AG04450 (cell line): ENCODE measurements around the gene NF2. TPM values are rescaled to one million over a fixed set of nuclear protein-coding genes. Genes with fewer than 3 reads are reported as not detected.

Source experiments
- CTCF ChIA-PET: fragments of 300-600, 350-600 bp; formaldehyde crosslinking; extraction: SDS; loops from one replicate; lab custom pipeline; 2022; ENCODE audit warnings: antibody characterized with exemption, inconsistent platforms; lab: Charles Lee
- POLR2A ChIA-PET: fragments of 350-600 bp; formaldehyde crosslinking; extraction: SDS; loops from one replicate; lab custom pipeline; 2021; ENCODE audit warnings: antibody characterized with exemption, inconsistent platforms; lab: Yijun Ruan, JAX
- DNase-seq: peaks from one replicate; pipeline ENCODE4 v3.0.0-alpha.2; 2011; ENCODE audit warnings: low read depth, low spot score
- H3K27ac ChIP-seq: one replicate; pipeline ENCODE4 v1.5.1; 2012; ENCODE audit warnings: low read depth, low read length, control low read depth
- H3K27me3 ChIP-seq: one replicate; pipeline ENCODE4 v1.6.0; 2012; ENCODE audit warnings: low read length; ENCODE audit not compliant: control insufficient read depth, insufficient read depth
- H3K4me3 ChIP-seq: 2 replicates; pipeline ENCODE4 v1.5.1; 2011; ENCODE audit warnings: mild to moderate bottlenecking, low read depth, low read length, control low read depth
- H3K9me3 ChIP-seq: 2 replicates; pipeline ENCODE4 v1.5.1; 2012; ENCODE audit warnings: low read length; ENCODE audit not compliant: control insufficient read depth, insufficient read depth
- CTCF ChIP-seq: IDR thresholded peaks from 2 replicates; pipeline ENCODE4 v1.5.1; 2011; ENCODE audit warnings: low read depth, low read length, control low read depth, inconsistent platforms
- polyA plus RNA-seq: library from polyadenylated mRNA; depleted of rRNA; stranded (reverse); fragments of >200 nt; gene quantifications from 2 replicates; pipeline ENCODE4 v1.2.3, GENCODE V29; 2011

The NF2 gene
- polyA plus RNA-seq, 1 experiment, result 57.6 TPM

DNA sequence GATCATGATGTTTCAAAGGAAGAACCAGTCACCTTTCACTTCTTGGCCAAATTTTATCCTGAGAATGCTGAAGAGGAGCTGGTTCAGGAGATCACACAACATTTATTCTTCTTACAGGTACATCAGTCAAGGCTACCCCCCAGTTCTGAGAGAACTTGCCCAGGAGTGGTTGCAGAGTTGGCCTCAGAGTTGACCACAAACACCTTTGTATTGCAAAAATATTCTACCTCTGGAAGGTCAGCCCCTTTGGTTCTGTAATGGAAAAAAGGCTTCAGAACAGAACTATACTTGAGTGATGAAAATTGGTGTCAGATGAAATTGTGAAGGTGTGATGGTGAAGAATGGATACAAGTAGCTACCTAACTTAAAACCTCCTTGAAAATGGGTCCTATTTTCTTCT is 35.7 kb downstream of the NF2 start:
- CTCF ChIA-PET, result interaction anchor here (1.0 to 1.4 kb wide), 2 partner anchors 14 to 449 kb away, joined by 4 read pairs; no protein-coding TSS in a partner anchor

GRCh38 chr22:29641042-29641699 is 37.7 kb downstream of the NF2 start:
- H3K27ac ChIP-seq, result no peak overlapping the region
- H3K9me3 ChIP-seq, result no peaks in the 10 kb centered on the region
- CTCF ChIA-PET, result no interaction called here
- no peak for DNase-seq
- no peak overlapping the region for H3K4me3 ChIP-seq
- no peaks in the 10 kb centered on the region for H3K27me3 ChIP-seq
- POLR2A ChIA-PET, result no interaction called here
- TF ChIP-seq CTCF, result no peak

More for the DNA sequence above, 35.7 kb downstream of the NF2 start:
- H3K9me3 ChIP-seq, result no peaks in the 10 kb centered on the region
- no peak for TF ChIP-seq CTCF
- POLR2A ChIA-PET, result no interaction called here
- no peak overlapping the region for H3K4me3 ChIP-seq
- H3K27me3 ChIP-seq, result no peaks in the 10 kb centered on the region
- H3K27ac ChIP-seq, result no peak overlapping the region
- DNase-seq, result no peak

GRCh38 chr22:29641700-29642330 is 38.4 kb downstream of the NF2 start:
- H3K9me3 ChIP-seq, result no peaks in the 10 kb centered on the region
- DNase-seq, result no peak
- POLR2A ChIA-PET, result no interaction called here
- CTCF ChIA-PET, result no interaction called here
- TF ChIP-seq CTCF, result no peak
- no peak overlapping the region for H3K27ac ChIP-seq
- H3K4me3 ChIP-seq, result no peak overlapping the region
- H3K27me3 ChIP-seq, result no peaks in the 10 kb centered on the region

DNA sequence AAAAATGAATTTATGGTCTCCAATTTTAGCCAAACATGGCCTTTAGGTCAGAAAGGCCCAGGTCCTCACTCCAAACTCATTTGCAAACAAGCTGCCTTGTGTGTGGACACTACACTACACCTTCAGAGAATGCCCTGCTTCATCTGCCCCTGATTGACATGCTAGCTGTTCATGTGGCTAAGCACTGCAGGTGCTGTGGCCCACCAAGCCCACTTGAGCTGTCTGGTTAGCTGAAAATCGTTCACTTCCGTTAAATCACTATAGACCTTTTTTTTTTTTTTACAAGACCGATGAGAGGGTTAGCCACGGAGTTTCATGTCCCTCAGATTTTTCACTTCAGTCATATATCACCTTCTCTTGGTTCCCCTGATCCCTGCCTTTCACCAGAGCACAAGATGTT is 39.3 kb downstream of the NF2 start:
- H3K27me3 ChIP-seq, result no peaks in the 10 kb centered on the region
- ChIA-PET POLR2A (no interaction called here), CTCF (interaction anchor here (0.7 kb wide), 1 partner anchor 227 kb away, joined by 5 read pairs; no protein-coding TSS in a partner anchor)
- no peak overlapping the region for H3K27ac ChIP-seq
- no peaks in the 10 kb centered on the region for H3K9me3 ChIP-seq
- TF ChIP-seq CTCF, result no peak
- no peak for DNase-seq
- H3K4me3 ChIP-seq, result no peak overlapping the region
